Measurements from ENCODE around the gene EPOP. TPM values are rescaled to one million over a fixed set of nuclear protein-coding genes. Genes with fewer than 3 reads are reported as not detected.

EPOP gene
- total and polyA plus RNA-seq, 2 of the 8 experiments (the other 6 are each of a cell fraction or from before 2014, with no cell fraction given) = 1.5 to 3.3 TPM

DNA sequence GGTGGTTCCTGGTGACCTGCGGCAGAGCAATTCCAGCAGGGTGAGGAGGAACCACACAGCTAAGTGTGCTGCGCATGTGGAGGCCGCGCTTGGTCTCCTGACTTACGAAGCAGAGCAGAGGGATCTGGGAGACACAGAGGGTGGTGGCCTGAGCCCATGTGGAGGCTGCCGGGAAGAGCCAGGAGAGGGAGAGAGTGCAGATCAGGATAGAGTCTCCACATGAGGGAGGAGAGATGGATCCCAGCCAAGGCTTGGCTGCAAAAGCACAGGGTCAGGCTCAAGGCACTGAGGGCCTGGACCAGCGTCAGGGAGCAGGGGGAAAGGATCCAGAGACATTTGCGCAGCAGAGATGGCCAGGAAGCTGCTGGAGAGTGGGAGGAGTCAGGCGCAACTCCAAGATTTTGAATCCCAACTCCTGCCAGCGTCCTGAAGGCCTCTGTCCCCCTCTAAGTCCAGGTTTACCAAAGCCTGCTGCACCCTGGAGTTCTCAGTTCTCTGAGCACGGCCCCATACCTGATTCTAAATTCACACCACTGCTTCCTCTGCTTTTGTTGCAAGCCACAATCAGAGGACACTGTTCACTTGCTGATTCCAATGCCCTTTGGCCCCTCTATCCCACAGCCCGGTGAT lies 19.1 kb upstream of the EPOP start:
- Histone ChIP-seq H2BK120ac (replicated peaks; ENCODE audit: low read depth, low read length) (no peak overlapping the region), H3K18ac (ENCODE audit: extremely low read depth, low read length) (no peak overlapping the region), H2AFZ (ENCODE audit: low read length) (no peak overlapping the region), H3K79me2 (ENCODE audit: control insufficient read depth in 1 of 2, insufficient read depth in 2 of 2, low read length in 2 of 2) (no peaks in the 10 kb centered on the region), H3K36me3 (ENCODE audit: control insufficient read depth in 2 of 4, insufficient read depth in 4 of 4, low read length in 3 of 4) (no peaks in the 10 kb centered on the region), H3K27ac (ENCODE audit: low read depth, low read length) (no peak overlapping the region), H4K20me1 (replicated peaks in 1 of 2; ENCODE audit: control insufficient read depth in 1 of 2, insufficient read depth in 2 of 2, low read length in 2 of 2) (peaks cover 0 to 3% of the 10 kb centered on the region in 2 experiments), H3K4me3 (ENCODE audit: extremely low read depth in 1 of 4, insufficient read depth in 2 of 4, low read depth in 3 of 4, low read length in 4 of 4) (no peak overlapping the region), H4K5ac (ENCODE audit: insufficient read length, low read depth, low read length) (no peak overlapping the region), H3K23me2 (ENCODE audit: low read depth, low read length) (no peaks in the 10 kb centered on the region), H2BK15ac (ENCODE audit: low read length) (0 out of 2 replicates have a peak overlapping the region, but pooled peaks have one; percentile 88), H2BK12ac (ENCODE audit: low read depth, low read length) (no peak overlapping the region), H4K91ac (replicated peaks; ENCODE audit: insufficient read length, low read length) (no peak overlapping the region), H3K56ac (replicated peaks; ENCODE audit: insufficient read length, low read depth, low read length) (no peak overlapping the region), H3K4ac (replicated peaks; ENCODE audit: insufficient read length, low read depth, low read length) (no peak overlapping the region), H3K4me1 (replicated peaks in 1 of 4; ENCODE audit: control insufficient read depth in 3 of 4, insufficient read depth in 4 of 4, low read length in 3 of 4) (no peaks in the 10 kb centered on the region), H3K14ac (ENCODE audit: insufficient read length) (no peak overlapping the region), H2BK5ac (ENCODE audit: low read depth, low read length) (no peak overlapping the region), H3K79me1 (ENCODE audit: low read depth, low read length) (no peaks in the 10 kb centered on the region), H4K8ac (ENCODE audit: extremely low read depth, insufficient read depth, low read length) (no peak overlapping the region; the same call in 1 of the 2 replicates), H2BK20ac (ENCODE audit: low read length) (no peak overlapping the region), H3K9me3 (ENCODE audit: insufficient read depth in 2 of 2, low read depth in 1 of 2, low read length in 1 of 2) (no peaks in the 10 kb centered on the region), H3K4me2 (ENCODE audit: insufficient read depth in 1 of 2, low read depth in 2 of 2, low read length in 2 of 2) (no peak overlapping the region), H3K23ac (ENCODE audit: insufficient read length) (no peak overlapping the region), H2AK5ac (ENCODE audit: low read depth, low read length) (peak overlapping the region; percentile 66; the same call in 1 of the 2 replicates), H3K9ac (replicated peaks in 1 of 4; ENCODE audit: extremely low read depth in 1 of 4, low read depth in 3 of 4, low read length in 3 of 4) (no peak overlapping the region), H3K27me3 (replicated peaks in 1 of 4; ENCODE audit: control insufficient read depth in 3 of 4, extremely low read depth in 1 of 4, insufficient read depth in 3 of 4, low read length in 3 of 4) (peaks cover 0 to 22% (median 20%) of the 10 kb centered on the region in 4 experiments; a peak in 6 of 7 replicates)
- ChIA-PET POLR2A (ENCODE audit: partially characterized antibody) (interaction anchor here (1.0 to 1.7 kb wide), 2 partner anchors 10 to 16 kb away, joined by 4 read pairs; no protein-coding TSS in a partner anchor), CTCF (ENCODE audit: partially characterized antibody) (interaction anchor here (1.4 to 9.6 kb wide), 5 partner anchors 12 to 41 kb away, joined by 3 to 141 read pairs (median 6); partner anchors contain the start of gene EPOP)
- 82% methylated on average over 12 of the region's 12 CpGs; no CpG with 5 or more reads in 1 of the 2 experiments for WGBS, 2 experiments (ENCODE audit: extremely low coverage in 1 of 2, insufficient coverage in 1 of 2, insufficient read length in 1 of 2, insufficient replicate concordance in 2 of 2, low coverage in 1 of 2, low lambda C conversion rate in 2 of 2, missing lambda C conversion rate in 1 of 2)
- no peak for DNase-seq (ENCODE audit: low read depth in 1 of 2, low spot score in 2 of 2)
- no peak for FAIRE-seq
- TF ChIP-seq YY1 (IDR thresholded peaks at IDR 0.05; ENCODE audit: low read depth, low read length) (no peak), RXRA (IDR thresholded peaks at IDR 0.05; ENCODE audit: insufficient read depth, low read depth, low read length) (no peak), SIX5 (IDR thresholded peaks at IDR 0.05; ENCODE audit: low read depth, low read length) (no peak), RFX5 (IDR thresholded peaks at IDR 0.05; ENCODE audit: borderline replicate concordance, low read depth, low read length) (no peak), SP1 (IDR thresholded peaks at IDR 0.05; ENCODE audit: low read depth, low read length) (no peak), CBX5 (IDR thresholded peaks at IDR 0.05; ENCODE audit: low read depth, low read length) (no peak), TEAD4 (IDR thresholded peaks at IDR 0.05; ENCODE audit: low read depth, low read length) (no peak), RBBP5 (IDR thresholded peaks at IDR 0.05; ENCODE audit: borderline replicate concordance, low read depth, low read length) (no peak), CHD2 (IDR thresholded peaks at IDR 0.05; ENCODE audit: low read length) (no peak), KDM1A (IDR thresholded peaks at IDR 0.05; ENCODE audit: borderline replicate concordance, low read length) (no peak), TBP (IDR thresholded peaks at IDR 0.05; ENCODE audit: low read depth, low read length) (no peak), HDAC6 (IDR thresholded peaks at IDR 0.05; ENCODE audit: low read depth, low read length) (no peak)
- TF ChIP-seq, protein P1, sequence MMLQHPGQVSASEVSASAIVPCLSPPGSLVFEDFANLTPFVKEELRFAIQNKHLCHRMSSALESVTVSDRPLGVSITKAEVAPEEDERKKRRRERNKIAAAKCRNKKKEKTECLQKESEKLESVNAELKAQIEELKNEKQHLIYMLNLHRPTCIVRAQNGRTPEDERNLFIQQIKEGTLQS (IDR thresholded peaks at IDR 0.05; ENCODE audit: insufficient read depth, low read depth, low read length) = no peak
